Amniotic epithelial cell (primary cell): ENCODE results near the gene LIM2.
A peak's percentile ranks its signal among the peaks of the same experiment; 100 is the strongest.
"Not testable (repeated sequence)": the region's sequence is repeated elsewhere in the genome, so short reads cannot be mapped to it uniquely, and the experiment has no call there.

Source experiments
- DNase-seq: peaks from one replicate; pipeline ENCODE4 v3.0.0-alpha.2; 2010; ENCODE audit warnings: low read depth

Gene LIM2, protein sequence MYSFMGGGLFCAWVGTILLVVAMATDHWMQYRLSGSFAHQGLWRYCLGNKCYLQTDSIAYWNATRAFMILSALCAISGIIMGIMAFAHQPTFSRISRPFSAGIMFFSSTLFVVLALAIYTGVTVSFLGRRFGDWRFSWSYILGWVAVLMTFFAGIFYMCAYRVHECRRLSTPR

DNA sequence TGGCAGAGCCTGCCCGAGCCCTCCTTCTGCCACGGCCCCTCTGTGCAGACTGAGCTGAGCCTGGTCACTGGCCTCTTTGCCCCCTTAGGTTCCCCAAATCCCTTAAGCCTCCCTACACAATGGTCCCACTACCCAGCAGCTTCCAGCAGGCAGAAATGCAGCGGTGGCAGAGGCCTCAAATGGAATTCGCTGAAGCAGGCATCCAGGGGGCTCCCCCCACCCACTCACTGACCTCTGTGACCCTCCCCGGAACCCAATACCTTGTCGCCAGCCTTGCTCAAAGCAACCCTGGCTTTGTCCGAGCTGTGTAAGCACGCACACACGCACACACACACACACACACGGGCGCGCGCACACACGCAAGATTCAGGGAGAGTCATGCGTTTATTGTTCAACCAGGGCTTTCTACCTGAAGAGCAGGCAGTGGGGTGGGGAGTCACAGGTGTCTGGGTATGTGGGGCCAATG lies at the start of gene LIM2:
TSS of gene LIM2 (minus strand) at position 51 of the 466 bp plus-strand sequence. CDS start 531 bp downstream, outside the sequence.
- DNase-seq, result no peak

DNA sequence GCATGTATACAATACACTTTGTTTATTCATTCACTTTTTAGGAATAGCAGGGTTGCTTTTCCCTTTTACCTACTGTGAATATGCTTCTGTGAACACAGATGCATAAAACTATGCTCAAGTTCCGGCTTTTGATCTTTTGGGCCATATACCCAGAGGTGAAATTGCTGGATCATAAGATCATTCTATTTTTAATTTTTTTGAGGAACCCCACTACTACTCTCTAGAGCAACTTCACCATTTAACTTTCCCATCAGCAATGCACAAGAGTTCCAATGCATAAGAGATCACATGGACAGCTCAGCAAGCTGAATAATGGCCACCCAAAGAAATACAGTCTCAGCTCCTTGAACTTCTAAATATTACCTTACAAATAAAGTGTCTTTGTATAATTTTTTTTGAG lies 46.7 kb upstream of the LIM2 start:
- DNase-seq, result no peak

DNA sequence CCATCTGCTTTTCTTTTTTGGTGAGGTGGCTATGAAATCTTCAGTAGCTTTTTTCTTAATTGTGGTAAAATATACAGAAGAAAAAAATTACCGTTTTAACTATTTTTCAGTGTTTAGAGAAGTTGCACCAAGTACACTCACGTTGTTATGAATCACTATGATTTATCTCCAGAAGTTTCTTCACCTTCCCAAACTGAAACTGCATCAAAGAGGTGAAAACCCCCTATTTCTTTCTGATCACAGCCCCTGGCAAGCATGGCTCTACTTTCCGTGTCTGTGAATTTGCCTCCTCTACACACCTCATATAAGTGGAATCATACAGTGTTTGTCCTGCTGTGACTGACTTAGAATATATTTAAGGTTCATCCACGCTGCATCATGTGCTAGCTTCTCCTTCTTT lies 45.3 kb upstream of the LIM2 start:
- DNase-seq, result no peak

DNA sequence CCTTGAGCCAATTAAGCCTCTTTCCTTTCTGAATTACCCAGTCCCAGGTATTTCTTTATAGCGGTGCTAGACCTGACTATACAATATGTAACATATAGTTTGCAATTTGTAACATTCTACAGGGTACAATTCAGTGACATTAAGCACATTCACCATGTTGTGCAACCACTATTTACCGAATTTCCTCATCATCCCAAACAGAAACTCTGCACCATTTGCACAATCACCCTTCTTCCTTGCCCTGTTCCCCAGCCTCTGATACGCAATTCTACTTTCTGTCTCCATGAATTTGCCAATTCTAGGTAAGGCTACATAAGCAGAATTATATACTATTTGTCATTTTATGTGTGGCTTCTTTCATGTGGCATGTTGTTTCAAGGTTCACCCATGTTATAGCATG lies 43.4 kb upstream of the LIM2 start:
- no peak for DNase-seq

DNA sequence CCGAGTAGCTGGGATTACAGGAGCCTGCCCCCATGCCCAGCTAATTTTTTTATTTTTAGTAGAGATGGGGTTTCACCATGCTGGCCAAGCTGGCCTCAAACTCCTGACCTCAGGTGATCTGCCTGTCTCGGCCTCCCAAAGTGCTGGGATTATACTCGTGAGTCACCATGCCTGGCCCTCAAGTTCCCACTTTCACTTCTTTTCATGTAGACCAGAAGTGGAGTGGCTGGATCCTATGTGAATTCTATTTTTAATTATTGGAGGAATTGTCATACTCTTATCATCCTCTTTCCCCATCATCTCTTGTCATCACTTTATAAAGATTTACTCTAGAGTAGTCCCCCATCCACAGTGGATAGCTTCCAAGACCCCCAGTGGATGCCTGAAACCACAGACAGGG lies 42.4 kb upstream of the LIM2 start:
- no peak for DNase-seq

DNA sequence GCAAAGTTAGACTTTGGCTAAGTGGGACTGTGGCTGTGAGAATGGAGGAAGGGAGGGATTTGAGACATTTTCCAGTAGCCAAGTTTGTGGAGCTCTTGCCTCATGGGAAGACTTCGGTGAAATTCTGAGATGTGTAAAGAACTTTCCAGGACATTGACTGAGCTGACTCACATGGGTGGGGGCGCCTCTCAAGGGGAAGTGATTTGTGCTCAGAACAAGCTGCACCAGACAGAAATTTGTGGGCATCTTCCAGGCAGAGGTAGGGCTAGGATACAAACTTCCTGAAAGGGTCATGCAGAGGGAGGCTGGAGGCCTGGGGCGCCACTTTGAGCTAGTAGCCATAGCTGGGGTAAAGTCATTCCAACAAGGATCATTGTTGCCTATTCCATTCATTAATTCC lies 39.4 kb upstream of the LIM2 start:
- no peak for DNase-seq

DNA sequence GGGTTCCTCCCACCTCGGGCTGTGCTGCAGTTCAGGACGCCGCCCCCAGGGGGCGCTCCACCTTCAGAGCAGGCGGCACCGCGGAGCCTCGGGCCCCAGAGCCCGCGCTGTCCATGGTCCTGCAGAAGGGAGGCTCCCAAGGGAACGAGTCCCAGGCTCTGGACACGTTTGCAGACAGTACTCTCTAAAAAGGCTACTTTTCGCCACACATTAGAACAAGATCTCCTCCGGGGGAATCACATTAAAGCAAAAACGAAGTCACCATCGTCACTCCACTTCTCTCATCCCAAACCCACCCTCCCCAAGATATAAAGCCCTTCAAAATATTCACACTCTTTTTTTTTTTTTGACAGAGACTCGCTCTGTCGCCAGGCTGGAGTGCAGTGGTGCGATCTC lies 34.3 kb upstream of the LIM2 start:
- DNase-seq, result peak; percentile 48

DNA sequence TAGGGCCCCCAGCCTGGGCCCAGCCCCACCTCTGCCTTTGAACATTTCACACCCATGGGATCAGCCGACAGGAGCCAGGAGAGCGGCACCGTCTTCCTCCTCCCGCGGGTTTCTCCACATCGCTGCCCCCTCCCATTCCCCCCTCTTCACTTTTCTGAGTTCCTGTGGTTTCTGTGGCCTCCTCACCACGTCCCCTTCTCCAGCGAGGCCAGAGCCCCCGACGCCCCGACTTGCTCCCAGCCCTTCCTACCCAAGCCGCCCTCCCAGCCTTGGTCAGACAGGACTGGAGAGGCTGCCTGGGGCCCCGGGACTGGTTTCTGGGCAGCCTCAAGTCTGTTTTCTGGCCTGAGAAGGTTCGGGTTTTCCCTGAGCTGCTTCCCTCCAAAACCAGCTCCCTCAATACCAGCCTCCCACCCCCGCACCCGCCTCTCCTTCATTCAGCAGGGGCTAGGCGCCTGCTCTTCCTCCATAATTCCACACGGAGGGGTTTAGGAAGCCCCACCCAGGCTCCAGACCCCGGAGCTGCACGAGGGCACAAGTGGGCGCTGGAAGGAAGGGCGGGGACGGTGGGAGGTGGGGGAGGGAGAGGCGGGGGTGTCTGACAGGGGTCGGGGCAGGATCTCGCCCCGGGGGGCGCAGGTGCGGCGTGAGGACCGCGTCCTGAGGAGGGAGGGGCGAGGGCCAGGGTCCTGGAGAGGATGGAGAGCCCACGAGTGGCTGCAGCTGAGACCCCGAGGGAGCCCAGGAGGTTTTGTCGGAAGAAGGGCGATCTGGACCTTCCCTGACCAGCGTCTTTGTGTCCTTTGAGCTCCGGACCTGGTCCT lies 33.7 kb upstream of the LIM2 start:
- no peak for DNase-seq

DNA sequence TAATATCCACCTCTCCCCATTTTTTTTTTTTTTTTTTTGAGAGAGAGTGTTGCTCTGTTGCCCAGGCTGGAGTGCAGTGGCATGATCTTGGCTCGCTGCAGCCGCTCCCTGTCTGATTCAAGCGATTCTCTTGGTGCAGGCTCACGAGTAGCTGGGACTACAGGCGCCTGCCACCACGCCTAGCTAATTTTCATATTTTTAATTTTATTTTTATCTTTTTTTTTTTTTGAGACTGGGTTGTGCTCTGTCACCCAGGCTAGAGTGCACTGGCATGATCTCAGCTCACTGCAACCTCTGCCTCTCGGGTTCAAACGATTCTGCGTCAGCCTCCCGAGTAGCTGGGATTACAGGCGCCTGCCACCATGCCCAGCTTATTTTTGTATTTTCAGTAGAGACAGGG lies 32.7 kb upstream of the LIM2 start:
- not testable (repeated sequence) for DNase-seq

DNA sequence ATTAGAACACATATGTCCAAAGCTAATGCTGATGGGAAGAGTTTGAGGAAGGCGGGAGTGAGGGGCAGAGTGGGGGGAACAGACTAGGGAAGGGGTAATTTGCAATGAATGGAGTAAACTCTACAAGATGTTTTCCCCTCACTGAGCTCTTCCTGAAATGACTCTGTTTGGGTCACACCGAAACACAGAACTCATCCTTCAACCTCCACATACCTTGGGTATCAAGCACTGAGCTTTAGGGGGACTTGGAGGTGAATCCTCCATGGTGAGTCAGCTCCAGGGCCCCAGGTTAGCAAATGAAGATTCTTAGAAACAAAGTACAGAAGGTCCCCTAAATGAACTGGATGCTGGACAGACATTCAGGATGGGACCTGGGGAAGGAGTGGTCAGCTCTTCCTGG lies 30.9 kb upstream of the LIM2 start:
- no peak for DNase-seq

DNA sequence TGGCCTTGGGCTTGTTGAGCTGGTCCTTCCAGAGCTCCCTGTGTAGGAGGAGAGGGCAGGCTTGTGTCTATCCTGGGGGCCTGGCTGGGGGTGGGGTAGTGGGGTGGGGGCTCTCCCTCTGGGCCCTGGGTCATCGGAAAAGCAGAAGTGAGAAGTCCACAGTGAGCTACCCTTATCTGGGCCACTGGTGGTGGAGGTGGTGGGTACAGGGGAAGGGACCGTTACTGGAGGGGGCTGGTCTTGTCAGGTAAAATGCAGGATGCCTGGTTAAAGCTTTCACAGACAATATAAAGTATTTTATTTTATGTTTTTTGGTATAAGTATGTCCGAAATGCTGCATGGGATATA lies 30.0 kb upstream of the LIM2 start:
- DNase-seq, result no peak

DNA sequence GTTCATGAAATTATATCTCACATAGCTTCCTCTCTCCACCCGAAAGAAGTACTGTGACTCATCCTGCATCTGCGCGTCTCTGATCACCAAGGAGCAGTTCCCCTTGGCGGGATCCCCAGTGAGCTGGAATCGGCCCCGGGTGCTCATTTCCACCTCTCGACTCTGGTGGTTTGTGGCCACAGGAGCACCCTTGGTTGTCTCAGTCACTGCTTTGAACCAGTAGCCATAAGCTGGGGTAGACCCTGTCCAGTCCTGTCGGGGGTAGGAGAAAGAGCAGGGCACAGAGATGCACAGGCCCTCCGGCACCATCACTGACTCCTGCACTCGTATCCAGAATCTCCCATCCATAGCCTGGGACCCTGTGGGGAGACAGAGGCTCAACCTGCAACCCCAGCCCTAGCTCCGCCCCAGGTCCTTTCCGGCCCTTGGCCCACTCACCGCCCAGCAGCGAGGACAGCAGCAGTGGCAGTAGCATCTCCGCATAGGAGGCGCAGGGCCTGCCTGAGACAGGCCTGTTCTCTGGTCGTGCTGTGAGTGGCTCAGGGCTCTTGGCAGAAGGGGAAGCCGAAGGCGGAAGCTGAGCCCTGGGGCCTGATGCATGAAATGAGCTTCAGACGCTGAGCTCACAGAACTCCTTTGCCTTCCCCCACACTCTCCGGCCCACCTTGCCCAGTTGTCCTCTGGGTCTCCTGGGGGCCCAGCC lies 29.5 kb upstream of the LIM2 start, which contains the start of gene SIGLEC10:
TSS of gene SIGLEC10 (minus strand) at position 536 of the 703 bp plus-strand sequence. CDS start at position 475, 61 bp downstream.
- DNase-seq, result no peak

DNA sequence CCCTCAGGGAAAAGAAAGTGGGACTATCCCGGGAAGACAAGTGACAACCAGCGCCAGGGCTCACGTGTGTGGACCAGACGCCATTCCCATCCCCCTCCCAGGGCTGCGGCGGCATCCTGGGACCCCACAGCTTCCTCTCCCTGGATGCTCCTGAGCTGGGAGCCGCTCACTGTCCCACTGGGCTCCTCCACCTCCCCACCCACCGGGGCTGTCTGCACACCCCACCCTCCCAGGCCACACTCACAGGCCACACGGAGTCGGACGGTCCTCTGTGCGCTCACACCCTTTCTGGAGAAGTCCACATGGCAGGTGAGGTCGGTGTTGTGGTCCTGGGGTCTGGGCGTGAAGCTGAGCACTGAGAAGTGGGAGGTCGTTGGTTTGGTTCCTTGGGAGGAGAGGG lies 28.6 kb upstream of the LIM2 start:
- DNase-seq, result not testable (repeated sequence)

DNA sequence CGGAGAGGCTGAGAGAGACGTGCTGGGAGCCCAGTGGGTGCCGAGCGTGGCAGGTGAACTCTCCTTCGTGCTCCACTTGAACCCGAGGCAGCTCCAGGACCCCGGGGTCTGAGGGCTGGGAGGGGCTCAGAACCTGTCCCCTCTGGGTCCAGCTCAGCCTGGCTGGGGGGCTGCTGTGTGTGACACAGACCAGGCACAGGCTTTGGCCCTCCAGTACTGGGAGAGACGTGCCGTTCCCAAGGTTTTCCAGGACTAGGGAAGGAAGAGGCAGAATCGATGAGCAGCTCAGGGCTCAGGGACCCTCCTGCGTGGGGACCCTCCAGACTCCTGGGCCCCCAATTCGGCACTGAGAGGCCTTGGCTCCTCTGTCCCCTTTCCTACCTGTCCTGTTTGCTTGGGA lies 27.4 kb upstream of the LIM2 start:
- DNase-seq, result no peak

DNA sequence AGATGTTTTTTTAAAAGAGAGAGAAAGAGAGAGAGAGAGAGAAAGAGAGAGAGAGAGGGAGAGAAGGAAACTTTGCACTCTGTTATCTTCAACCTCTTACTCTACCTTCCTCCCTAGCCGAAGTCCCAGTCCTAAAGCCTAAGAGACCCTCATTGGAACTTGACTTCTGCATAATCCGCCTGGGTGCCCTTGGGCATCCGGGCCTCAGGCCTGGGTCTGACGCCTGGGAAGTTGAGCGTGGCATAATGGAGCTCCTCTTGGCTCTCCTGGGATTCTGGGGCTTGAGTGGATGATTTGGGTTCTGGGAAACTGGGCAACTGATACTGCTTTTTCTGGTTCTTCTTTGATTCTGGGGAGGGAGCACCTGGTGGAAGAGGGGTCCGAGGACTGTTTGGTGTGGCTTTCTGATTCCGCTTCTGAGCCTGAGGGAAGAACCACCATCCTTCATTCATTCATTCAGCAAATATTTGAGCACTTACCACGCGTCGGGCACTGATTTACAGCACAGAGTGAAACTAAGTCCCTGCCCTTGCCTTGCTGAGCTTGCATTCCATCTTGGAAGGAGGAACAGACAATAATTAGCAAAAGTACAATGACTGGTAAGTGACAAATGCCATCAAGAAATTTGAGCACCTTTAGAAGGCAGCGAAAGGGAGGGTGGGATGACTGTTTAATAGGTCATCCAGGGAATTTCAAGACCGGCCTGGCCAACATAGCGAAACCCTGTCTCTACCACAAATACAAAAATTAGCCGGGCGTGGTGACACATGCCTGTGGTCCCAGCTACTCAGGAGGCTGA lies 23.4 kb upstream of the LIM2 start:
- no peak for DNase-seq

DNA sequence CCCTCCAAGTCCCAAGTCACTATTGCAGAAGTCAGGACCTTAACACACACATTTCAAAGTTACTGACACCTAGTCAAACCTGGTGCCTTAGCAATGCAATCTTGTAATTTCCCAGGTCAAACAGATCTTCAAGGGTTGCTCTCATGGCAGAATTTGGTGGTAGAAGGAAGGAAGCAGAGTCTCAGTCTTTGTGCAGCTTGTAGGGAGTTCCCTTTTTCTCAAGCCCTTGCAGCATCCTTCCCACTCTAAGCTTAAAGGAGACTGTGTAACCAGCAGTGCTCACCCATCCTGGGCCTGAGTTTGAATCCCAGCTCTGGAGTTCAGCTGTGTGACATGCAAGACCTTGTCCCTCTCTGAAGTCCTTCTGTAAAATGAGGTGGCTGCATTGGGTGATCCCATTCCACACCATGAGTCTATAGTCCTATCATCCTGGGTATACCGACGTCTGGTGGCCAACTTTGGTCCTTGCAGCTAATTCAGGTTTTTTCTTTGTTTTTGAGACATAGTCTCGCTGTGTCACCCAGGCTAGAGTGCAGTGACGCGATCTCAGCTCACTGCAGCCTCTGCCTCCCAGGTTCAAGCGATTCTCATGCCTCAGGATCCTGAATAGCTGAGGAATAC lies 19.8 kb upstream of the LIM2 start:
- DNase-seq, result peak; percentile 15

DNA sequence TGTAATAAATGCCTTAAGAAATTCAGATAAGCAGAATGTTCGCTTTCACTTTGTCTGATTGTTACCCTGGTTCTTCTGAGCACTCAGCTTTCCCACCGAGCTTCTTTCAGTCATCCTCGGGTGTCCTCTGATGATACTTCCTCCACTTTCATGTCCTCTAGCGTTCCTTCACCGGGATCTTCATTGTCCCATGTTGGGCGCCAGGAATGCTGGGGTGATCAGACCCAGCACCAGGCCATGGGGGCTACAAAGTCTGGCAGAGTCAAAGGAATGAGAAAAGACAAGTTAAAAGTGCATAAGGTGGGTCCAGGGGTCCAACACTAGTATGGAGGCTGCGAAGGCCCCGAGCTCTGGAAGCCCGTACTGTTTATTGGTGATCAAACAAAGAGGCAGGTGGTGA lies 14.3 kb upstream of the LIM2 start:
- no peak for DNase-seq

DNA sequence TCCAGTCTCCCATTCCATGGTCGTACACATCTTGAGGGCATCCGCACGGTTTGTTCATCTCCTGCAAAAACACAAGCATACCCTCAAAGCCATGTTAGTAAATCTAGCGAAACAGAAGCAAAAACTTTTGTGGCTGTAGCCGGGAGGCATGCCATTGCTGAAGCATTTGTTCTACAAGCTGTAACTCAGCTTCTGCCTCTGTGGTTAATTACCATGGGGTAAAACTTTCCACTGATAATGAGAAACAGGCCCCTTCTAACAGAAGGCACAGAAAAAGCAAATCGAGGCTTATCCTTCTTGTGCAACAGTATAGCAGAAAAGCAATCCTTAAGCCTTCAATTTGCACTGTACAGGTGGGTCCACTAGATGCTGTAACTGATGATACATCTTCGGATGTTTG lies 12.2 kb upstream of the LIM2 start:
- DNase-seq, result not testable (repeated sequence)

DNA sequence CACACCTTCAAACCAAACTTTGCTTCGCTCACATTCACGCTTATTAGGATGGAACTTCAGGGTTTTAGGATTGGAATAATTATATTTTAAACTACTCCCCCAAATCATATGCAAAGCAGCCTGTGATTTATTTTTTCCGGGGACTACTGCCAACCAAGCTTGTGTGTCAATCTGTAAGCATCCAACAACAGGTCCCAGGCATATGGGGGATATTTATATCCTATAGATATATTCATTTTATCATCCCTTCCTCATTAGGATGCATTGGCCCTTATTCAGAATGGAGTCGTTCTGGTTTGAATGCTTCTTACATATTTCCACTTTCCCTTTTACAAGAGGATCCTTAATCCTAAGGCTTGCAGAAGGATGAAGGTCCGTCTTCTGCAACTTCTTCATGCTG lies 11.5 kb upstream of the LIM2 start:
- no peak for DNase-seq

DNA sequence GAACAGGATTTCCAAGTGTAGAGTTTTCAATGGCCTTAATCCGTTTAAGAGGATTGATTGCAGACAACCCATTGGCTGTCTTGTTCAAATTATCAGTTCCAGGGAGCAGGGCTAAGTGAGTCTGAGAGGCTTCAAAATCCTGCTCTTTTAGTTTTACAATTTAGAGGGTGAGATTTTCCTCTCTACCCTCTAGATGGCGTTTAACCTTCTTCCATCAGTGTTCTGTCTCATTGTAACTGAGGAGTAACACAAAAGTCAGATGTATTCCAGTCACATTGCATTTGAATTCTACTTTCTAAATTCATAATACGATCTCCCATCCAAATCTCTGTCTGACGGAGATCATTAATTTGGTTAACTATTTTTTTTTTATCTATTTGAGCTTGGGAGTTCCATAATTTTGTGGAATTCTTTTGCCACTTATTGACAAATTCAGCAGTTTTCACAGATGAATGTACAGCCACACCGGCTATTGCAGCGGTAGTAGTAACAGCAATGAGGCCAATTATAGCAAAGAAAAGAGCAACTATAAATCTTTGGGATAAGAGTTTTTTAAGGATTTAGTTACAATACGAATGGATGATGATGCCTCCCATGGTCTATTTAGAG lies 10.4 kb upstream of the LIM2 start:
- peak; percentile 22 for DNase-seq

DNA sequence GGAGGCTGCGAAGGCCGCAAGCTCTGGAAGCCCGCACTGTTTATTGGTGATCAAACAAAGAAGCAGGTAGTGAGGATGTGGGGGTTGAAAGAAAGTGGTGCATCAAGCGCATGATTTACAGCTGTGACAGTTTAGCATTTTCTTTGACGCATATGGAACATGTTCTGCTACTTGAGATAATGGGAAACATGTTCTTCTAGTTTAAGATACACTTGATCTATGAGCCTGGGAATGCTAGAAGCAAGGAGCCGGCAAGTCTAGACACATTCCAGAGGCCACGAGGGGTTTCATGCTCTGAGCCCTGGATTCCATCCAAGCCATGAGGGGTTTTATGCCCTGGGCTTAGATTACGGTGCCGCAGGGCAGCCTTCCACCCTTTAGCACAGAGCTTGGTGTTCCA lies 9.7 kb upstream of the LIM2 start:
- not testable (repeated sequence) for DNase-seq
